NB4 (cell line): ENCODE measurements around the gene STPG4.

Source experiments
- DNase-seq: peaks from one replicate; pipeline ENCODE4 v3.0.0; 2010; ENCODE audit warnings: low read depth
- H3K4me3 ChIP-seq: one replicate; pipeline ENCODE4 v1.5.1; 2011; ENCODE audit warnings: mild to moderate bottlenecking, low read depth, low read length, moderate library complexity
- CTCF ChIP-seq: IDR thresholded peaks from one replicate; pipeline ENCODE4 v1.5.1; 2012; ENCODE audit warnings: low read depth, low read length
- MAX ChIP-seq: IDR thresholded peaks from 2 replicates; pipeline ENCODE4 v1.6.1; 2011; ENCODE audit warnings: low read depth, low read length
- MYC ChIP-seq: IDR thresholded peaks from 2 replicates; pipeline ENCODE4 v1.6.1; 2011; ENCODE audit warnings: low read depth, low read length
- POLR2A ChIP-seq: IDR thresholded peaks from 2 replicates; pipeline ENCODE4 v1.6.1; 2011; ENCODE audit warnings: mild to moderate bottlenecking; ENCODE audit not compliant: insufficient read length; ENCODE audit errors: extremely low read depth

Gene STPG4

GRCh38 chr2:47072728-47073191 lies 82.3 kb downstream of the STPG4 start:
- no peak overlapping the region for H3K4me3 ChIP-seq
- peak; percentile 57 for DNase-seq
- no peak for TF ChIP-seq MYC
- no peak for TF ChIP-seq CTCF
- no peak for TF ChIP-seq POLR2A
- TF ChIP-seq MAX, result no peak

- no peak for DNase-seq
- H3K4me3 ChIP-seq, result no peak overlapping the region
- TF ChIP-seq CTCF (no peak), MYC (no peak), POLR2A (no peak), MAX (no peak)
These were observed 83.0 kb downstream of the STPG4 start for GRCh38 chr2:47072018-47072691.

- DNase-seq, result peak; percentile 84
- TF ChIP-seq CTCF, result no peak
- no peak for TF ChIP-seq POLR2A
- no peak for TF ChIP-seq MAX
- TF ChIP-seq MYC, result no peak
- no peak overlapping the region for H3K4me3 ChIP-seq
These were observed 83.9 kb downstream of the STPG4 start for GRCh38 chr2:47070920-47071824.

GRCh38 chr2:47070155-47070919 lies 84.8 kb downstream of the STPG4 start:
- TF ChIP-seq MAX, result no peak
- DNase-seq, result no peak
- no peak overlapping the region for H3K4me3 ChIP-seq

- no peak for DNase-seq
- no peak for TF ChIP-seq CTCF
- no peak for TF ChIP-seq MYC
- TF ChIP-seq POLR2A, result no peak
- TF ChIP-seq MAX, result no peak
- no peak overlapping the region for H3K4me3 ChIP-seq
These were observed 85.4 kb downstream of the STPG4 start for GRCh38 chr2:47069628-47070154.
